A549 (cell line): ENCODE data around the gene ZNHIT2. TPM values are rescaled to one million over a fixed set of nuclear protein-coding genes. Genes with fewer than 3 reads are reported as not detected.

Experiments
- ATAC-seq, 2 experiments: fragments of 200-7000 bp in 1 of 2; fragments of >200 bp in 1 of 2; cut with Nextera tagmentation in 1 of 2; cut with Tn5 transposase in 1 of 2; 3 replicates each; pipeline versions ENCODE4 v1.8.0 to v1.9.1; 2018 to 2020; ENCODE audit warnings: mild to moderate bottlenecking in 1 of 2, moderate library complexity in 1 of 2
- CTCF ChIA-PET: fragments of 300-600 bp; sonication (Branson Sonifier 250); formaldehyde crosslinking; extraction: SDS; loops from one replicate; lab custom pipeline; 2021; ENCODE audit warnings: antibody characterized with exemption, inconsistent platforms; lab: Yijun Ruan, JAX
- POLR2A ChIA-PET: fragments of 350-600 bp; formaldehyde crosslinking; extraction: SDS; loops from one replicate; lab custom pipeline; 2021; ENCODE audit warnings: antibody characterized with exemption, inconsistent platforms; lab: Yijun Ruan, JAX
- DNase-seq, 2 experiments: peaks; one replicate each; pipeline versions ENCODE4 v3.0.0 to v3.0.0-alpha.2; 2011 to 2016; ENCODE audit warnings: low read depth in 1 of 2, low spot score in 1 of 2
- FAIRE-seq: peaks from 2 replicates; lab custom pipeline; 2011; peaks lifted over from hg19 to GRCh38; lab: Jason Lieb, UNC
- H3K27ac ChIP-seq, 2 experiments: fragments of >200 bp; sonication (Bioruptor Twin); formaldehyde crosslinking; 3 replicates each; pipeline ENCODE4 v1.5.1; 2016 to 2017
- H3K4me1 ChIP-seq: fragments of >200 bp; sonication (Bioruptor Twin); formaldehyde crosslinking; 3 replicates; pipeline ENCODE4 v1.6.1; 2016
- H3K4me2 ChIP-seq: fragments of >200 bp; sonication (Bioruptor Twin); formaldehyde crosslinking; 3 replicates; pipeline ENCODE4 v1.6.1; 2016
- H3K4me3 ChIP-seq: fragments of >200 bp; sonication (Bioruptor Twin); formaldehyde crosslinking; 3 replicates; pipeline ENCODE4 v1.5.1; 2016
- H3K9me3 ChIP-seq: fragments of >200 bp; sonication (Bioruptor Twin); formaldehyde crosslinking; 3 replicates; pipeline ENCODE4 v1.6.1; 2016
- BCL3 ChIP-seq: fragments of >200 bp; sonication (Bioruptor Twin); formaldehyde crosslinking; IDR thresholded peaks from 3 replicates; pipeline ENCODE4 v1.6.1; 2016
- BHLHE40 ChIP-seq: IDR thresholded peaks from 2 replicates; pipeline ENCODE4 v1.6.1; 2012; ENCODE audit warnings: low read depth, low read length, inconsistent platforms
- CHD2 ChIP-seq: fragments of 150-350 bp; IDR thresholded peaks from 2 replicates; pipeline ENCODE4 v1.6.1; 2014; ENCODE audit warnings: low read length; ENCODE audit not compliant: partially characterized antibody
- E2F6 ChIP-seq: IDR thresholded peaks from 2 replicates; pipeline ENCODE4 v1.6.1; 2012; ENCODE audit warnings: low read depth, borderline replicate concordance
- EHMT2 ChIP-seq: fragments of 200-600 bp; sonication (generic); IDR thresholded peaks from 2 replicates; pipeline ENCODE4 v1.6.1; 2016; ENCODE audit warnings: antibody characterized with exemption, low read depth, mild to moderate bottlenecking, moderate library complexity
- EP300 ChIP-seq, 2 experiments: fragments of >200 bp; sonication (Bioruptor Twin); formaldehyde crosslinking; IDR thresholded peaks; 2 replicates in 1 of 2; 3 replicates in 1 of 2; pipeline ENCODE4 v1.6.1; 2016 to 2017
- ESRRA ChIP-seq: fragments of 150-350 bp; IDR thresholded peaks from 2 replicates; pipeline ENCODE4 v1.6.1; 2014; ENCODE audit warnings: mild to moderate bottlenecking, low read length, borderline replicate concordance
- FOSB ChIP-seq: fragments of 250-450 bp; sonication (Bioruptor Pico); IDR thresholded peaks from 2 replicates; pipeline ENCODE4 v1.5.0; 2020; ENCODE audit warnings: mild to moderate bottlenecking, moderate library complexity
- GATA3 ChIP-seq: IDR thresholded peaks from 2 replicates; pipeline ENCODE4 v1.6.1; 2012; ENCODE audit warnings: borderline replicate concordance
- HEYL ChIP-seq: fragments of 250-450 bp; sonication (Bioruptor Pico); IDR thresholded peaks from 2 replicates; pipeline ENCODE4 v1.8.0; 2021; ENCODE audit warnings: mild to moderate bottlenecking, moderate library complexity
- HOXB13 ChIP-seq: fragments of 250-450 bp; sonication (Bioruptor Pico); IDR thresholded peaks from 2 replicates; pipeline ENCODE4 v1.5.0; 2020; ENCODE audit warnings: low read depth, mild to moderate bottlenecking, moderate library complexity
- HOXB5 ChIP-seq: fragments of 250-450 bp; sonication (Bioruptor Pico); IDR thresholded peaks from 2 replicates; pipeline ENCODE4 v1.5.0; 2020; ENCODE audit warnings: mild to moderate bottlenecking, moderate library complexity
- JUN ChIP-seq, 2 experiments: fragments of >200 bp; sonication (Bioruptor Twin); formaldehyde crosslinking; IDR thresholded peaks; 2 replicates in 1 of 2; 3 replicates in 1 of 2; pipeline ENCODE4 v1.6.1; 2016 to 2017
- KDM1A ChIP-seq: fragments of 200-600 bp; sonication (generic); IDR thresholded peaks from 2 replicates; pipeline ENCODE4 v1.6.1; 2016; ENCODE audit warnings: low read depth, mild to moderate bottlenecking
- MAX ChIP-seq: IDR thresholded peaks from 2 replicates; pipeline ENCODE4 v1.6.1; 2012
- MAZ ChIP-seq: fragments of 150-350 bp; IDR thresholded peaks from 2 replicates; pipeline ENCODE4 v1.6.1; 2014; ENCODE audit warnings: antibody characterized with exemption, low read depth, low read length, borderline replicate concordance
- PBX3 ChIP-seq: IDR thresholded peaks from 2 replicates; pipeline ENCODE4 v1.6.1; 2012
- POLR2A ChIP-seq: IDR thresholded peaks from 2 replicates; pipeline ENCODE4 v1.6.1; 2012; ENCODE audit warnings: mild to moderate bottlenecking, low read length
- RAD21 ChIP-seq, 2 experiments: fragments of >200 bp in 1 of 2; sonication (Bioruptor Twin) in 1 of 2; formaldehyde crosslinking in 1 of 2; IDR thresholded peaks in 1 of 2; conservative IDR thresholded peaks in 1 of 2; 2 replicates in 1 of 2; 3 replicates in 1 of 2; pipeline ENCODE4 v1.6.1; 2012 to 2018; ENCODE audit warnings: inconsistent platforms in 1 of 2
- SMC3 ChIP-seq: fragments of >200 bp; sonication (Bioruptor Twin); formaldehyde crosslinking; IDR thresholded peaks from 3 replicates; pipeline ENCODE4 v1.6.1; 2018; ENCODE audit warnings: inconsistent platforms
- TFCP2L1 ChIP-seq: fragments of 250-450 bp; sonication (Bioruptor Pico); IDR thresholded peaks from 2 replicates; pipeline ENCODE4 v1.5.0; 2021; ENCODE audit warnings: mild to moderate bottlenecking
- USF2 ChIP-seq: fragments of 450-650 bp; IDR thresholded peaks from 2 replicates; pipeline ENCODE4 v1.6.1; 2014; ENCODE audit warnings: antibody characterized with exemption
- ZNF302 ChIP-seq: fragments of 250-450 bp; sonication (Bioruptor Pico); IDR thresholded peaks from 2 replicates; pipeline ENCODE4 v1.9.0; 2021; ENCODE audit warnings: inconsistent platforms, mild to moderate bottlenecking, moderate library complexity
- WGBS: methylation state at CpG from one replicate; pipeline ENCODE4 v1.1.6; 2017; ENCODE audit errors: missing lambda C conversion rate; 5-methylcytosine and 5-hydroxymethylcytosine counted together
- polyA plus RNA-seq, 4 experiments: library from polyadenylated mRNA; depleted of rRNA in 3 of 4; stranded (reverse); fragments of >200 nt; fragmentation: RNase III in 1 of 4; extraction: RNeasy Plus Mini Kit Qiagen cat#74134 plus additional on column Dnase treatment in 1 of 4; gene quantifications; 2 replicates in 3 of 4; 3 replicates in 1 of 4; pipeline ENCODE4 v1.2.3, GENCODE V29; 2011 to 2017

ZNHIT2 gene
- polyA plus RNA-seq, 2 of the 4 experiments (the other 2 are of a cell fraction): 5.5 to 13.5 TPM

GRCh38 chr11:65125197-65126056, 7.9 kb upstream of the ZNHIT2 start:
- Histone ChIP-seq H3K27ac (no peak overlapping the region), H3K4me1 (peaks cover 12% of the 10 kb centered on the region; the same call in 2 of the 3 replicates), H3K4me3 (no peak overlapping the region), H3K9me3 (no peaks in the 10 kb centered on the region), H3K4me2 (no peak overlapping the region)
- DNase-seq: no peak
- ChIA-PET CTCF (interaction anchor here (0.6 to 7.3 kb wide), 5 partner anchors 6 to 205 kb away, joined by 3 to 75 read pairs (median 3); partner anchors contain the start of genes ARL2, CAPN1, FAU and MRPL49), POLR2A (interaction anchor here (0.5 to 2.0 kb wide), 3 partner anchors 9 to 33 kb away, joined by 5 to 12 read pairs (median 5); partner anchors contain the start of gene SYVN1)
- no peak for ATAC-seq
- WGBS: 83% methylated on average over 10 of the region's 12 CpGs
- TF ChIP-seq MAX: no peak
- no peak for TF ChIP-seq TFCP2L1 (CRISPR knock-in tag)
- no peak for TF ChIP-seq FOSB (CRISPR knock-in tag)
- TF ChIP-seq RAD21 (conservative IDR thresholded peaks at IDR 0.05 in 1 of 2, IDR thresholded peaks at IDR 0.05 in 1 of 2): no peak
- TF ChIP-seq USF2: no peak
- no peak for TF ChIP-seq EHMT2
- TF ChIP-seq SMC3: no peak
- no peak for TF ChIP-seq MAZ
- no peak for TF ChIP-seq JUN (IDR thresholded peaks at IDR 0.05)
- TF ChIP-seq KDM1A: no peak
- no peak for TF ChIP-seq PBX3
- no peak for TF ChIP-seq ESRRA
- no peak for FAIRE-seq

- no peak overlapping the region for H3K4me3 ChIP-seq
- FAIRE-seq: no peak
- ChIA-PET CTCF (interaction anchor here (0.9 to 1.3 kb wide), 2 partner anchors 57 to 206 kb away, joined by 3 read pairs; partner anchors contain the start of gene CAPN1), POLR2A (interaction anchor here (2.0 kb wide), 1 partner anchor 10 kb away, joined by 12 read pairs; the partner anchor contains the start of gene SYVN1)
- TF ChIP-seq BHLHE40: no peak
- H3K4me1 ChIP-seq: peaks cover 19% of the 10 kb centered on the region; the same call in 2 of the 3 replicates
- no peak overlapping the region for H3K27ac ChIP-seq
- no peak for DNase-seq
- 97% methylated on average over 5 of the region's 5 CpGs for WGBS
- ATAC-seq: no peak
- no peak overlapping the region for H3K4me2 ChIP-seq
- no peaks in the 10 kb centered on the region for H3K9me3 ChIP-seq
Measured at GRCh38 chr11:65124480-65125196, 7.1 kb upstream of the ZNHIT2 start.

GRCh38 chr11:65121865-65122696, 4.6 kb upstream of the ZNHIT2 start, which contains the start of the genes FAU and MRPL49:
Gene FAU (minus strand): TSS chr11:65122134. CDS start chr11:65121813, 321 bp downstream.
Gene MRPL49 (plus strand): TSS chr11:65122321. CDS start chr11:65122347, 26 bp downstream.
- CTCF ChIA-PET: interaction anchor here (1.3 to 6.3 kb wide), 5 partner anchors 7 to 58 kb away, joined by 3 to 75 read pairs (median 19); partner anchors contain the start of genes CAPN1 and TM7SF2
- no peaks in the 10 kb centered on the region for H3K9me3 ChIP-seq
- peak within 1 kb of the TSS; percentile 71 for H3K4me3 ChIP-seq
- peaks cover 20% of the 10 kb centered on the region; the same call in 2 of the 3 replicates for H3K4me1 ChIP-seq
- FAIRE-seq: peak; percentile 79
- peak within 1 kb of the TSS; percentile 92 for H3K4me2 ChIP-seq
- ATAC-seq: peak; percentile 87 to 90
- WGBS: 1% methylated on average over 48 of the region's 64 CpGs
- peak; percentile 94 to 98 for DNase-seq
- H3K27ac ChIP-seq: peak within 1 kb of the TSS; percentile 88 to 94
- POLR2A ChIA-PET: interaction anchor here (0.7 to 2.5 kb wide), 13 partner anchors 9 to 541 kb away, joined by 3 to 37 read pairs (median 5); partner anchors contain the start of genes CAPN1, SYVN1, TM7SF2 and VPS51
- TF ChIP-seq BCL3 (peak; percentile 87), TFCP2L1 (CRISPR knock-in tag) (no peak), GATA3 (no peak), E2F6 (no peak), FOSB (CRISPR knock-in tag) (no peak), EHMT2 (no peak), POLR2A (peak; percentile 95), CHD2 (no peak), ZNF302 (no peak), HOXB5 (CRISPR knock-in tag) (no peak), HOXB13 (CRISPR knock-in tag) (no peak), PBX3 (no peak), EP300 (IDR thresholded peaks at IDR 0.05) (no peak), HEYL (CRISPR knock-in tag) (no peak)
